ENCODE results near the gene ALX1. TPM values are rescaled to one million over a fixed set of nuclear protein-coding genes. Genes with fewer than 3 reads are reported as not detected.

The ALX1 gene
- total RNA-seq, 1 experiment from 2014 or later, result not detected

- Mint-ChIP-seq H3K4me3 (ENCODE audit: unreplicated experiment) (no peak overlapping the region), H3K27me3 (ENCODE audit: insufficient read depth, unreplicated experiment) (no peaks in the 10 kb centered on the region), H3K9me3 (ENCODE audit: unreplicated experiment) (no peaks in the 10 kb centered on the region), H3K36me3 (ENCODE audit: insufficient read depth, unreplicated experiment) (no peaks in the 10 kb centered on the region), H3K27ac (ENCODE audit: unreplicated experiment) (no peak overlapping the region), H3K4me1 (ENCODE audit: low read depth, unreplicated experiment) (no peaks in the 10 kb centered on the region)
- POLR2A ChIA-PET, result no interaction called here
- Histone ChIP-seq H3K4me1 (no peaks in the 10 kb centered on the region), H3K27me3 (replicated peaks; ENCODE audit: control insufficient read depth, insufficient read depth, low read length) (no peaks in the 10 kb centered on the region), H3K9me3 (no peaks in the 10 kb centered on the region), H3K36me3 (ENCODE audit: control insufficient read depth, insufficient read depth, low read length) (no peaks in the 10 kb centered on the region), H3K4me3 (ENCODE audit: low read depth, low read length) (no peak overlapping the region)
- TF ChIP-seq, protein P1, sequence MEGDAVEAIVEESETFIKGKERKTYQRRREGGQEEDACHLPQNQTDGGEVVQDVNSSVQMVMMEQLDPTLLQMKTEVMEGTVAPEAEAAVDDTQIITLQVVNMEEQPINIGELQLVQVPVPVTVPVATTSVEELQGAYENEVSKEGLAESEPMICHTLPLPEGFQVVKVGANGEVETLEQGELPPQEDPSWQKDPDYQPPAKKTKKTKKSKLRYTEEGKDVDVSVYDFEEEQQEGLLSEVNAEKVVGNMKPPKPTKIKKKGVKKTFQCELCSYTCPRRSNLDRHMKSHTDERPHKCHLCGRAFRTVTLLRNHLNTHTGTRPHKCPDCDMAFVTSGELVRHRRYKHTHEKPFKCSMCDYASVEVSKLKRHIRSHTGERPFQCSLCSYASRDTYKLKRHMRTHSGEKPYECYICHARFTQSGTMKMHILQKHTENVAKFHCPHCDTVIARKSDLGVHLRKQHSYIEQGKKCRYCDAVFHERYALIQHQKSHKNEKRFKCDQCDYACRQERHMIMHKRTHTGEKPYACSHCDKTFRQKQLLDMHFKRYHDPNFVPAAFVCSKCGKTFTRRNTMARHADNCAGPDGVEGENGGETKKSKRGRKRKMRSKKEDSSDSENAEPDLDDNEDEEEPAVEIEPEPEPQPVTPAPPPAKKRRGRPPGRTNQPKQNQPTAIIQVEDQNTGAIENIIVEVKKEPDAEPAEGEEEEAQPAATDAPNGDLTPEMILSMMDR (IDR thresholded peaks at IDR 0.05; ENCODE audit: insufficient read depth in 1 of 2, low read depth in 1 of 2, low read length in 1 of 2, severe bottlenecking in 1 of 2, unreplicated experiment in 1 of 2), result no peak
- no TSS peak for BruUV-seq (replicated peaks)
- intact Hi-C loops (cut with micrococcal nuclease; ENCODE audit: unreplicated experiment), result no loop called here
- DNase-seq, result no peak
- CTCF ChIA-PET, result interaction anchor here (0.9 kb wide), 1 partner anchor 117 kb away, joined by 3 read pairs; no protein-coding TSS in a partner anchor
Measured at GRCh38 chr12:85308374-85308773, 28.4 kb downstream of the ALX1 start.

GRCh38 chr12:85309125-85309566, 29.1 kb downstream of the ALX1 start:
- Mint-ChIP-seq H3K4me3 (ENCODE audit: unreplicated experiment) (no peak overlapping the region), H3K4me1 (ENCODE audit: low read depth, unreplicated experiment) (no peaks in the 10 kb centered on the region), H3K9me3 (ENCODE audit: unreplicated experiment) (no peaks in the 10 kb centered on the region), H3K36me3 (ENCODE audit: insufficient read depth, unreplicated experiment) (no peaks in the 10 kb centered on the region), H3K27ac (ENCODE audit: unreplicated experiment) (no peak overlapping the region), H3K27me3 (ENCODE audit: insufficient read depth, unreplicated experiment) (no peaks in the 10 kb centered on the region)
- Histone ChIP-seq H3K4me3 (ENCODE audit: low read depth, low read length) (no peak overlapping the region), H3K9me3 (no peaks in the 10 kb centered on the region), H3K4me1 (no peaks in the 10 kb centered on the region), H3K27me3 (replicated peaks; ENCODE audit: control insufficient read depth, insufficient read depth, low read length) (no peaks in the 10 kb centered on the region), H3K36me3 (ENCODE audit: control insufficient read depth, insufficient read depth, low read length) (no peaks in the 10 kb centered on the region)
- ChIA-PET CTCF (interaction anchor here (0.7 kb wide), 1 partner anchor 341 kb away, joined by 4 read pairs; no protein-coding TSS in a partner anchor), POLR2A (no interaction called here)
- TF ChIP-seq, protein P1 (IDR thresholded peaks at IDR 0.05; ENCODE audit: insufficient read depth in 1 of 2, low read depth in 1 of 2, low read length in 1 of 2, severe bottlenecking in 1 of 2, unreplicated experiment in 1 of 2), result no peak
- no peak for DNase-seq
- intact Hi-C loops (cut with micrococcal nuclease; ENCODE audit: unreplicated experiment), result no loop called here
- BruUV-seq (replicated peaks), result no TSS peak

DNA sequence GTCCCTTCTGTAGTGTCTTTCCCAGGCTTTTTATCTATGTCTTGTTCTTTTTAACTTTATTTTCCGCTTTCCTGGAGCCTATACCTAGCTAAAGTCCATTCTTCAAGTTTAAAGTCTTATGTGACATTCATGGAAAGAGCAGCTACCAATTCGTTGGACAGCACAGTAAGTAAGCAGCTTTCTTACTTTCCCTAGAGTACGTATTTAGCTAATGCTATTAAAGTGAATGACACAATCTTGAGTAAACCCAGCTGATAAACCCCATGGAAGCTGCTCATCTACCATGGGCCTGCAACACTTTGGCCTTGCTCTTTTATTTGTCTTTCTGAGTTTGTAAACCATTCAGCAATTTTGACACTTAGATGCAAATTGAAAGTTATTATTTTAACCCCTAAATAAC, 30.0 kb downstream of the ALX1 start:
- Mint-ChIP-seq H3K9me3 (ENCODE audit: unreplicated experiment) (no peaks in the 10 kb centered on the region), H3K27me3 (ENCODE audit: insufficient read depth, unreplicated experiment) (no peaks in the 10 kb centered on the region), H3K4me1 (ENCODE audit: low read depth, unreplicated experiment) (no peaks in the 10 kb centered on the region), H3K36me3 (ENCODE audit: insufficient read depth, unreplicated experiment) (no peaks in the 10 kb centered on the region), H3K4me3 (ENCODE audit: unreplicated experiment) (no peak overlapping the region), H3K27ac (ENCODE audit: unreplicated experiment) (no peak overlapping the region)
- H3K4me1 ChIP-seq, result no peaks in the 10 kb centered on the region
- no peak for DNase-seq
- H3K4me3 ChIP-seq (ENCODE audit: low read depth, low read length), result no peak overlapping the region
- POLR2A ChIA-PET, result no interaction called here
- H3K36me3 ChIP-seq (ENCODE audit: control insufficient read depth, insufficient read depth, low read length), result no peaks in the 10 kb centered on the region
- TF ChIP-seq, protein P1 (IDR thresholded peaks at IDR 0.05; ENCODE audit: insufficient read depth in 1 of 2, low read depth in 1 of 2, low read length in 1 of 2, severe bottlenecking in 1 of 2, unreplicated experiment in 1 of 2), result no peak
- no TSS peak for BruUV-seq (replicated peaks)
- CTCF ChIA-PET, result interaction anchor here (0.6 kb wide), 1 partner anchor 610 kb away, joined by 4 read pairs; no protein-coding TSS in a partner anchor
- H3K27me3 ChIP-seq (replicated peaks; ENCODE audit: control insufficient read depth, insufficient read depth, low read length), result no peaks in the 10 kb centered on the region
- intact Hi-C loops (cut with micrococcal nuclease; ENCODE audit: unreplicated experiment), result loop anchor here (2.0 kb wide), 1 partner anchor 139 kb away; no protein-coding TSS in a partner anchor
- no peaks in the 10 kb centered on the region for H3K9me3 ChIP-seq
